GM13977 (cell line): ENCODE results near the gene GOLGA6L9.
A peak's percentile ranks its signal among the peaks of the same experiment; 100 is the strongest.
"Not testable (repeated sequence)": the region's sequence is repeated elsewhere in the genome, so short reads cannot be mapped to it uniquely, and the experiment has no call there.

Experiments
- DNase-seq: peaks from one replicate; pipeline ENCODE4 v3.0.0; 2012; ENCODE audit warnings: low spot score
- in situ Hi-C: fragments of 300-500 bp; cut with MboI; formaldehyde crosslinking; loops from one replicate; pipeline ENCODE4 v1.12.0; 2022; ENCODE audit warnings: low sequenced_read_pairs, low pct_unique_long_range_greater_than_20kb, mixed read lengths, inconsistent platforms; ENCODE audit not compliant: unreplicated experiment
- TF ChIP-seq, protein P1 (sequence below): IDR thresholded peaks from 2 replicates; pipeline ENCODE4 v1.5.1; 2012; ENCODE audit warnings: mild to moderate bottlenecking, control low read depth; ENCODE audit not compliant: insufficient read depth; ENCODE audit errors: extremely low read depth, missing control alignments

GOLGA6L9 gene, protein sequence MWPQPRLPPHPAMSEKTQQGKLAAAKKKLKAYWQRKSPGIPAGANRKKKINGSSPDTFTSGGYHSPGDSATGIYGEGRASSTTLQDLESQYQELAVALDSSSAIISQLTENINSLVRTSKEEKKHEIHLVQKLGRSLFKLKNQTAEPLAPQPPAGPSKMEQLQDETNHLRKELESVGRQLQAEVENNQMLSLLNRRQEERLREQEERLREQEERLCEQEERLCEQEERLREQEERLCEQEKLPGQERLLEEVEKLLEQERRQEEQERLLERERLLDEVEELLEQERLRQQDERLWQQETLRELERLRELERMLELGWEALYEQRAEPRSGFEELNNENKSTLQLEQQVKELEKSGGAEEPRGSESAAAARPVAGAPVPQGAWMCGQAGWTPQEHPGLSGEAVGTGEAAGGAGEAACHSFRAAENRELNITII

GRCh38 chr15:82429693-82430092 lies at the start of gene GOLGA6L9:
TSS of gene GOLGA6L9 (plus strand) at chr15:82429816. CDS start at chr15:82430080, 264 bp downstream.
- DNase-seq, in situ Hi-C loops: not testable (repeated sequence)

GRCh38 chr15:82381330-82381955 lies 48.2 kb upstream of the GOLGA6L9 start:
- in situ Hi-C loops, DNase-seq: not testable (repeated sequence)

DNA sequence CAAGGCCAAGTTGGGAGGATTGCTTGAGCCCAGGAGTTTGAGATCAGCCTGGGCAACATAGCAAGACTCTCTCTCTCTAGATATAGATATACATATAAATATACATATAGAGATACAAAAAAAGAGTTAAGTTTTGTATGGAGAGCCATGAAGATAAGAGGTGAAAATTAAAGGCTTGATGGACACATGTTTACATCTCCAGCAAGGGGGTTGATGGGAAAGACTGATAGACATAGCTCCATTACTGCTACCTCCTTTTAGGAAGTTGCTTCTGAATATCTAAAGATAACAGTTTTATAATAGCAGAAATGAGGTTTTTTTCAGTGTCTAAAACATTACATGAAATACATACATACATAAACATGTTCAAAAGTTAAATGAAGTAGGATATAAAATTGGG lies 42.4 kb upstream of the GOLGA6L9 start:
- in situ Hi-C loops, DNase-seq: not testable (repeated sequence)

DNA sequence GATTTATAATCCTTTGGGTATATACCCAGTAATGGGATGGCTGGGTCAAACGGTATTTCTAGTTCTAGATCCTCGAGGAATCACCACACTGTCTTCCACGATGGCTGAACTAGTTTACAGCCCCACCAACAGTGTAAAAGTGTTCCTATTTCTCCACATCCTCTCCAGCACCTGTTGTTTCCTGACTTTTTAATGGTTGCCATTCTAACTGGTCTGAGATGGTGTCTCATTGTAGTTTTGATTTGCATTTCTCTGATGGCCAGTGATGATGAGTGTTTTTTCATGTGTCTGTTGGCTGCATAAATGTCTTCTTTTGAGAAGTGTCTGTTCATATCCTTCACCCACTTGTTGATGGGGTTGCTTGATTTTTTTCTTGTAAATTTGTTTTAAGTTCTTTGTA lies 39.5 kb upstream of the GOLGA6L9 start:
- DNase-seq, in situ Hi-C loops: not testable (repeated sequence)

GRCh38 chr15:82392077-82392476 lies 37.5 kb upstream of the GOLGA6L9 start:
- in situ Hi-C loops, DNase-seq: not testable (repeated sequence)

DNA sequence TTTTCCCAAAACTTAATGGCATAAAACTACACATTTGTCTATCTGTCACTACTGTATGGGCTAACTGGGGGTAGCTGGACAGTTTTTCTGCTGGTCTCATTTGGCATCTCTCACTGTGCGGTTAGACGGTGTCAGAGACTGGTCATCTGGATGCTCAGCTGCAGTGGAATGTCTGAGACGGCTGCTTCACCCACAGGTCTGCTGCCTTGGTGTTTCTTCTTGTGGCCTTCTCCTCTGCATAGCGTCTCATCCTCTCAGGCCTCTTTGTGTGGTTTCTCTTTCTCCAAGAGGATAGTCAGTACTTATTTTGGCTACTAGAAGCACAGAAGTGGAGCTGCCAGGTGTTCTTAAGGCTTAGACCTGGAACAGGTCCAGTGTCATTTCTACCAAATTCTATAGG lies 35.9 kb upstream of the GOLGA6L9 start:
- DNase-seq: no peak
- TF ChIP-seq, protein P1, sequence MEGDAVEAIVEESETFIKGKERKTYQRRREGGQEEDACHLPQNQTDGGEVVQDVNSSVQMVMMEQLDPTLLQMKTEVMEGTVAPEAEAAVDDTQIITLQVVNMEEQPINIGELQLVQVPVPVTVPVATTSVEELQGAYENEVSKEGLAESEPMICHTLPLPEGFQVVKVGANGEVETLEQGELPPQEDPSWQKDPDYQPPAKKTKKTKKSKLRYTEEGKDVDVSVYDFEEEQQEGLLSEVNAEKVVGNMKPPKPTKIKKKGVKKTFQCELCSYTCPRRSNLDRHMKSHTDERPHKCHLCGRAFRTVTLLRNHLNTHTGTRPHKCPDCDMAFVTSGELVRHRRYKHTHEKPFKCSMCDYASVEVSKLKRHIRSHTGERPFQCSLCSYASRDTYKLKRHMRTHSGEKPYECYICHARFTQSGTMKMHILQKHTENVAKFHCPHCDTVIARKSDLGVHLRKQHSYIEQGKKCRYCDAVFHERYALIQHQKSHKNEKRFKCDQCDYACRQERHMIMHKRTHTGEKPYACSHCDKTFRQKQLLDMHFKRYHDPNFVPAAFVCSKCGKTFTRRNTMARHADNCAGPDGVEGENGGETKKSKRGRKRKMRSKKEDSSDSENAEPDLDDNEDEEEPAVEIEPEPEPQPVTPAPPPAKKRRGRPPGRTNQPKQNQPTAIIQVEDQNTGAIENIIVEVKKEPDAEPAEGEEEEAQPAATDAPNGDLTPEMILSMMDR: no peak
- in situ Hi-C loops: no loop called here

GRCh38 chr15:82395788-82396187 lies 33.8 kb upstream of the GOLGA6L9 start:
- in situ Hi-C loops, DNase-seq: not testable (repeated sequence)

DNA sequence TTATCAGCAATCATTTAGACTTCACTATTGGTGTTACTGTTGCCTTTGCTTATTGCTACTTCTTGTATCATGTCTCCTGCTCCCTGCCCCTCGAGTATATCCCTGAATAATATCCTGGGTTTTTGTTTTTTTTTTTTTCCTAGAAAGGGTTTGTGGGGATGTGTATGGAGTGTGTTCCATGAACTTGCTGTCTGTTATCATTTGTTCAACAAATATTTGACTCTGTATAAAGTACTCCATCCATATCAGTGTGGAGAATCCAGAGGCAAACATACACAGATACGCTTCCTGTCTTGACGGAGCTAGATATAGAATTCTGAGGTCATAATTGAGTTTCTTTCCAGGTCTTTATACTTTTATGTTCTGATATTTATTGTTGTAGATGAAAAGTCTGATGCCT lies 31.8 kb upstream of the GOLGA6L9 start:
- no peak for DNase-seq
- in situ Hi-C loops: no loop called here
- TF ChIP-seq, protein P1: no peak

DNA sequence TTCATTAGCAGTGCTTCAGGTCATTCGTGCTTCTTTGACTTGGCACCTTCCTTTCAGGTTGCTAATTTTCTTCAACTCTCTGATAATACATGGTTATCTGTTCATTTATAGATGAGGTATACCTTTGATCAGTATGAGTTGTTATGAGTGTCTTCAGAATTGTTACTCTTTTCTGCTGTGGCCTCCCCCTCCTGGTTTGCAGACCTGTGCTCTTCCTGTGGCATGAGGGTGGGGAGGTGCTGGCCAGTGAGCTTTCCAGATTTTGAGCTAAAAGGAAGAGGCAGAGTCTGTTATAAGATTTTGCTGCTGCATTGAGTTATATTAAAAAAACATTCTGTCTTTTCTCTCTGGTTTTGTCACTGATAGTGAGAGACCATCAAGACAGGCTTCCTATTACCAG lies 30.8 kb upstream of the GOLGA6L9 start:
- no peak for DNase-seq
- in situ Hi-C loops: no loop called here
- TF ChIP-seq, protein P1: no peak

- DNase-seq: peak; percentile 4
- in situ Hi-C loops: not testable (repeated sequence)
Observed at GRCh38 chr15:82399366-82400103, 30.1 kb upstream of the GOLGA6L9 start.

DNA sequence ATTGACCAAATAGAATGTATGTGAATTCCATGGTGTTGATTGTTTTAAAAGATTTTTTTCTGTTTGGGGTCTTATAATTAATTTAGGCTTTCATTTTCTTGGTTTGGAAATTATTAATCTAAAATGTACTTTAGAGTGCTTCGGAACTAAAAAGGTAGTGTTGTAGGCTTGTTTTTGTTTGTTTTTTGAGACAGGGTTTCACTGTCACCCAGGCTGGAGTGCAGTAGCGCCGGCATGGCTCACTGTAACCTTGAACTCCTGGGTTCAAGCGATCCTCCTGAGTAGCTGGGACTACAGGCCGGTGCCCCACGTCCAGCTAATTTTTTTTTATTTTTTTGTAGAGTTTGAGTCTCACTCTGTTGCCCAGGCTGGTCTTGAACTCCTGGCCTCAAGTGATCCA lies 27.7 kb upstream of the GOLGA6L9 start:
- DNase-seq, in situ Hi-C loops: not testable (repeated sequence)

DNA sequence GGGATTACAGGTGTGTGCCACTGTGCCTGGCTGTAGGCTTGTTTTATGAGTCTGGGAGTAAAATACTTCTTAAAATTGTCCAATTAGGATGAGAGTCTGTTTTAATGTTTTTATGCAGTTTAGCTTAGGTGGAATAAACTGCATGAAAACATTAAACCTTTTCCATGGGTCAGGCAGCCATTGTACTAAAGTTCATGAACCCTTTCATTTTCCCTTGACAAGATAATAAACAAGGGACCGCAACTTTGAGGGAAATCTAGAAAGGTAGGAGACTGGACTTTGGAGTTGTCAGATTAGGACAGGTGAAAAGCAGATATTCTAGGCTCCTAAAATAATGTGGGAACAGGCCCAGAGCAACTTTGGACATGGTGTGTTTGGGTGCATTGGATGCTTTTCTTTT lies 27.3 kb upstream of the GOLGA6L9 start:
- in situ Hi-C loops, DNase-seq: not testable (repeated sequence)

DNA sequence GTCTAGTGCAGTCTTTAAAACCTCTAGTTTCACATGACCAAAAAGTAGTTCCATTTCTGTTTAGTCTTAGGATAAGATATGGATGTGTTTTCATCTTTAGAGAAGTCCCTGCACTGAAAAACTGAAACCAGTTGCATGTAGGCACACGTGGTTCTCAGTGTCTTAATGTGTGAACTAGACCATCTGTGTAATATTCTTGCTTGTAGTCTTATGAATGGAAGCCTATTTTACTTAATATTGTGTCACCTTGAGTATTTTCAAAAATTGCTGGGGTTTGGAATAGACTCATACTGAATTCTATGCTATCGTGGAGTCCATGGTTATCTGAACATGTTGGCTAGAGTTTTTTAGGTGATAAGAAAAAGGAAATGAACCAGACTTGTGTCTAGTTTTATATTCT lies 23.4 kb upstream of the GOLGA6L9 start:
- in situ Hi-C loops: not testable (repeated sequence)

DNA sequence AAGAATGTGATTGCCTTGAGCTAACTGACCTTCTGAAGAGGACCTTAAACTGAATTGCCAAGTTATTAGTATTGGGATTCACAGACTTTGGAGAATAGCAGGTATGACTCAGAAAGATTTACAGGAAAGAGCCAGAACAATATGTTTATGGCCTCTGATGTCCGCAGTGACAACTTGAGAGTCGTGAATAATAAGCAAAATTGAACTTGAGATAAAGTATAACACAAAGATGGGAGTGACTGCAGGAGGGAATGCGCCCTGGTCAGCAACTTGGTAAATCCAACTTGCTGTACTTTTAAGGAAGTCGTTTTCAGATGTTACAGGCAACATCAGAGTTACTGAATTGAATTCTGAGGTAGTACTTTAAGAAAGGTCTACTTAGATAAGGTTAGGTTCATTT lies 19.3 kb upstream of the GOLGA6L9 start:
- DNase-seq, in situ Hi-C loops: not testable (repeated sequence)

More for the DNA sequence above, 23.4 kb upstream of the GOLGA6L9 start:
- DNase-seq: not testable (repeated sequence)
